ENCODE results near the gene SYK.

- TF ChIP-seq CTCF (IDR thresholded peaks at IDR 0.05) = no peak
- no peak for TF ChIP-seq EZH2 (IDR thresholded peaks at IDR 0.05; ENCODE audit: borderline replicate concordance, insufficient read depth, low read depth, low read length, poor library complexity, severe bottlenecking)
Measured at GRCh38 chr9:90909225-90909624, 107.6 kb downstream of the SYK start.

All from B cell (primary cell).